ENCODE results near the gene SLC17A4.

DNA sequence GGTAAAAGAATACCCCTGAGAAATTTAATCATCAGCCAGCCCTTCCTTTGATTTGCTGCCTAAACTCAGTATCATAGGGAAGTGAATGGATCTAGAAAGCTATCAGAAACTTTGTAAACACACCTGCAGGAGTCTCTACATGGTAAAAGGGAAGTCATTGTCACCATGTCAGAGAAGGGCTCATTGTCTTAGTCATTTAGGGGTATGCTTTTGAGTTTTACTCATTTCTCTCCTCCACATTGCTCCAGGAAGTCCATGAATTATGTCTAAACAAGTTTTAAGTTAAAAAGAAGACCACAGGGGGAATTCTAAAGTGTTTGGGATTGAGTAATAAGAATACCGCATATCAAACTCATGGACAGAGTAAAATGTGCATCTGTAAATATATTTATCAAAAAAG lies 74.8 kb downstream of the SLC17A4 start:
- TF ChIP-seq, protein P1, sequence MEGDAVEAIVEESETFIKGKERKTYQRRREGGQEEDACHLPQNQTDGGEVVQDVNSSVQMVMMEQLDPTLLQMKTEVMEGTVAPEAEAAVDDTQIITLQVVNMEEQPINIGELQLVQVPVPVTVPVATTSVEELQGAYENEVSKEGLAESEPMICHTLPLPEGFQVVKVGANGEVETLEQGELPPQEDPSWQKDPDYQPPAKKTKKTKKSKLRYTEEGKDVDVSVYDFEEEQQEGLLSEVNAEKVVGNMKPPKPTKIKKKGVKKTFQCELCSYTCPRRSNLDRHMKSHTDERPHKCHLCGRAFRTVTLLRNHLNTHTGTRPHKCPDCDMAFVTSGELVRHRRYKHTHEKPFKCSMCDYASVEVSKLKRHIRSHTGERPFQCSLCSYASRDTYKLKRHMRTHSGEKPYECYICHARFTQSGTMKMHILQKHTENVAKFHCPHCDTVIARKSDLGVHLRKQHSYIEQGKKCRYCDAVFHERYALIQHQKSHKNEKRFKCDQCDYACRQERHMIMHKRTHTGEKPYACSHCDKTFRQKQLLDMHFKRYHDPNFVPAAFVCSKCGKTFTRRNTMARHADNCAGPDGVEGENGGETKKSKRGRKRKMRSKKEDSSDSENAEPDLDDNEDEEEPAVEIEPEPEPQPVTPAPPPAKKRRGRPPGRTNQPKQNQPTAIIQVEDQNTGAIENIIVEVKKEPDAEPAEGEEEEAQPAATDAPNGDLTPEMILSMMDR (IDR thresholded peaks at IDR 0.05): no peak
- no peak for TF ChIP-seq EP300 (IDR thresholded peaks at IDR 0.05; ENCODE audit: low read depth)
- TF ChIP-seq POLR2A (IDR thresholded peaks at IDR 0.05): no peak
